ENCODE results near the gene CORIN. TPM values are rescaled to one million over a fixed set of nuclear protein-coding genes. Genes with fewer than 3 reads are reported as not detected.

Gene CORIN
- total and polyA plus RNA-seq, 10 of the 15 experiments (the other 5 are each of a cell fraction or from before 2014, with no cell fraction given) = 0.02 to 0.45 (median 0.09) TPM; not detected in 3

- TF ChIP-seq MLLT1 (IDR thresholded peaks at IDR 0.05) (no peak), ZNF207 (IDR thresholded peaks at IDR 0.05; ENCODE audit: borderline replicate concordance) (no peak), ZSCAN29 (IDR thresholded peaks at IDR 0.05) (no peak)
Observed at GRCh38 chr4:47566566-47566965, 271.3 kb downstream of the CORIN start (continued).

GRCh38 chr4:47562297-47562696, 275.6 kb downstream of the CORIN start:
- peaks cover 2% of the 10 kb centered on the region; the same call in 1 of the 3 replicates for H3K9me3 ChIP-seq (replicated peaks; ENCODE audit: control insufficient read depth, insufficient read depth, low read length)
- no peak overlapping the region for H3K27ac ChIP-seq (ENCODE audit: control insufficient read depth, insufficient read depth)
- H3K4me3 ChIP-seq = no peak overlapping the region
- SMC1A ChIA-PET (ENCODE audit: uncharacterized antibody, unreplicated experiment) = interaction anchor here (1.0 to 3.7 kb wide), 4 partner anchors 11 to 99 kb away, joined by 3 to 27 read pairs (median 8); partner anchors contain the start of gene COMMD8
- no peak overlapping the region for H2AFZ ChIP-seq (ENCODE audit: control insufficient read depth, low read depth, low read length)
- intact Hi-C loops (cut with micrococcal nuclease; ENCODE audit: unreplicated experiment) = loop anchor here (5.0 kb wide), 1 partner anchor 175 kb away; no protein-coding TSS in a partner anchor
- no peak overlapping the region for H3K9ac ChIP-seq (ENCODE audit: control insufficient read depth, insufficient read depth, low read length)
- ATAC-seq (no peak), DNase-seq (ENCODE audit: low read depth, low spot score) (no peak), FAIRE-seq (no peak)
- H3K27me3 ChIP-seq (replicated peaks in 1 of 2; ENCODE audit: control insufficient read depth in 2 of 2, insufficient read depth in 2 of 2, low read length in 1 of 2) = no peaks in the 10 kb centered on the region; a peak in 1 of 4 replicates
- no peaks in the 10 kb centered on the region for H3K79me2 ChIP-seq (ENCODE audit: control insufficient read depth, insufficient read depth, low read length)
- WGBS (ENCODE audit: insufficient coverage, insufficient replicate concordance, low lambda C conversion rate, missing lambda C conversion rate) = 81% methylated on average over 3 of the region's 3 CpGs
- in situ Hi-C loops (cut with MboI) = no loop called here
- CTCF ChIA-PET = interaction anchor here (0.6 to 1.0 kb wide), 2 partner anchors 72 to 81 kb away, joined by 3 read pairs; no protein-coding TSS in a partner anchor
- no peaks in the 10 kb centered on the region for H4K20me1 ChIP-seq (ENCODE audit: control insufficient read depth, insufficient read depth)
- no peak overlapping the region for H3K4me2 ChIP-seq (ENCODE audit: control insufficient read depth, insufficient read depth)
- H3K4me1 ChIP-seq (ENCODE audit: control insufficient read depth, insufficient read depth, low read length) = peaks cover 5% of the 10 kb centered on the region; the same call in 1 of the 2 replicates
- RAD21 ChIA-PET (ENCODE audit: unreplicated experiment) = interaction anchor here (0.8 kb wide), 1 partner anchor 99 kb away, joined by 3 read pairs; the partner anchor contains the start of gene COMMD8
- BruUV-seq (replicated peaks) = no TSS peak
- peaks cover 4 to 10% of the 10 kb centered on the region in 2 experiments for H3K36me3 ChIP-seq (ENCODE audit: control insufficient read depth in 2 of 2, insufficient read depth in 2 of 2, low read length in 1 of 2)
- POLR2A ChIA-PET = interaction anchor here (1.0 kb wide), 1 partner anchor 104 kb away, joined by 3 read pairs; no protein-coding TSS in a partner anchor
- TF ChIP-seq CBX5 (IDR thresholded peaks at IDR 0.05; ENCODE audit: low read depth) (no peak), RUNX3 (IDR thresholded peaks at IDR 0.05; ENCODE audit: low read length) (no peak), HDGF (IDR thresholded peaks at IDR 0.05) (no peak), IRF4 (IDR thresholded peaks at IDR 0.05; ENCODE audit: low read depth, low read length) (no peak), BMI1 (IDR thresholded peaks at IDR 0.05; ENCODE audit: borderline replicate concordance) (no peak), IKZF2 (IDR thresholded peaks at IDR 0.05) (no peak), STAT1 (conservative IDR thresholded peaks at IDR 0.05) (no peak), BRCA1 (IDR thresholded peaks at IDR 0.05; ENCODE audit: low read depth, low read length) (no peak), KDM1A (IDR thresholded peaks at IDR 0.05; ENCODE audit: borderline replicate concordance) (no peak), ATF3 (IDR thresholded peaks at IDR 0.05; ENCODE audit: borderline replicate concordance, extremely low read depth, low read depth, low read length) (no peak), NR2C1 (IDR thresholded peaks at IDR 0.05) (no peak), KAT2A (conservative IDR thresholded peaks at IDR 0.05; ENCODE audit: control insufficient read depth, low read depth, low read length) (no peak), CREB1 (IDR thresholded peaks at IDR 0.05; ENCODE audit: low read depth) (no peak), MYC (IDR thresholded peaks at IDR 0.05; ENCODE audit: insufficient read depth, insufficient read length, insufficient replicate concordance, low read length, severe bottlenecking) (no peak), POLR2AphosphoS2 (IDR thresholded peaks at IDR 0.05; ENCODE audit: low read depth, low read length) (no peak)

All from GM12878 (cell line).